WTC11 (cell line): ENCODE results near the gene NOTCH4. TPM values are rescaled to one million over a fixed set of nuclear protein-coding genes. Genes with fewer than 3 reads are reported as not detected.

Source experiments
- ATAC-seq: fragments of 200-7000 bp; cut with Tn5 transposase; 2 replicates; pipeline ENCODE4 v1.10.0; 2021; ENCODE audit warnings: mild to moderate bottlenecking, moderate library complexity
- CTCF ChIA-PET: fragments of 300-600 bp; sonication (Branson Sonifier 250); formaldehyde crosslinking; loops from one replicate; lab custom pipeline; 2021; ENCODE audit warnings: antibody characterized with exemption; lab: Charles Lee
- POLR2A ChIA-PET: fragments of 350-600 bp; sonication (Branson Sonifier 250); formaldehyde crosslinking; loops from one replicate; lab custom pipeline; 2021; ENCODE audit warnings: antibody characterized with exemption; lab: Charles Lee
- DNase-seq: peaks from one replicate; pipeline ENCODE4 v3.0.0; 2021; ENCODE audit warnings: low spot score
- H3K27ac Mint-ChIP-seq: 2 replicates; pipeline ENCODE4 v1.8.0; 2021; ENCODE audit warnings: mixed read lengths
- H3K27me3 Mint-ChIP-seq: 2 replicates; pipeline ENCODE4 v1.8.0; 2021; ENCODE audit warnings: low read depth, mild to moderate bottlenecking, moderate library complexity, mixed read lengths
- H3K36me3 Mint-ChIP-seq: 2 replicates; pipeline ENCODE4 v1.8.0; 2021; ENCODE audit warnings: mixed read lengths
- H3K4me1 Mint-ChIP-seq: 2 replicates; pipeline ENCODE4 v1.8.0; 2022; ENCODE audit warnings: mixed read lengths
- H3K4me3 Mint-ChIP-seq: 2 replicates; pipeline ENCODE4 v1.8.0; 2021; ENCODE audit warnings: mild to moderate bottlenecking, moderate library complexity, mixed read lengths
- H3K9me3 Mint-ChIP-seq: 2 replicates; pipeline ENCODE4 v1.8.0; 2021; ENCODE audit warnings: mixed read lengths
- ARID4B ChIP-seq: sonication (generic); formaldehyde crosslinking; IDR thresholded peaks from 2 replicates; pipeline ENCODE4 v1.8.0; 2023; ENCODE audit warnings: missing genetic modification reagents, mild to moderate bottlenecking, borderline replicate concordance
- CREB1 ChIP-seq: sonication (generic); formaldehyde crosslinking; IDR thresholded peaks from 2 replicates; pipeline ENCODE4 v1.8.0; 2023; ENCODE audit warnings: mild to moderate bottlenecking, missing genetic modification reagents
- CREM ChIP-seq: sonication (generic); formaldehyde crosslinking; IDR thresholded peaks from 2 replicates; pipeline ENCODE4 v1.8.1; 2022; ENCODE audit warnings: mild to moderate bottlenecking, missing genetic modification reagents, moderate library complexity
- ESRRA ChIP-seq: sonication (generic); formaldehyde crosslinking; IDR thresholded peaks from 2 replicates; pipeline ENCODE4 v1.8.1; 2022; ENCODE audit warnings: mild to moderate bottlenecking, missing genetic modification reagents, borderline replicate concordance
- FOXK1 ChIP-seq: sonication (generic); formaldehyde crosslinking; IDR thresholded peaks from 2 replicates; pipeline ENCODE4 v1.8.0; 2022; ENCODE audit warnings: mild to moderate bottlenecking, moderate library complexity, missing genetic modification reagents
- GABPB1 ChIP-seq: sonication (generic); formaldehyde crosslinking; IDR thresholded peaks from 2 replicates; pipeline ENCODE4 v1.8.1; 2023; ENCODE audit warnings: mild to moderate bottlenecking, missing genetic modification reagents
- MAX ChIP-seq: sonication (generic); formaldehyde crosslinking; IDR thresholded peaks from 2 replicates; pipeline ENCODE4 v1.8.0; 2022; ENCODE audit warnings: mild to moderate bottlenecking, missing genetic modification reagents
- MYBL2 ChIP-seq: sonication (generic); formaldehyde crosslinking; IDR thresholded peaks from 2 replicates; pipeline ENCODE4 v1.8.1; 2023; ENCODE audit warnings: mild to moderate bottlenecking, moderate library complexity, missing genetic modification reagents
- NFYB ChIP-seq: sonication (generic); formaldehyde crosslinking; conservative IDR thresholded peaks from 2 replicates; pipeline ENCODE4 v1.8.0; 2022; ENCODE audit warnings: low read depth, missing genetic modification reagents
- RELA ChIP-seq: sonication (generic); formaldehyde crosslinking; IDR thresholded peaks from 2 replicates; pipeline ENCODE4 v1.8.1; 2022; ENCODE audit warnings: missing genetic modification reagents, mild to moderate bottlenecking, borderline replicate concordance
- RORB ChIP-seq: fragments of 250-450 bp; sonication (Bioruptor Pico); IDR thresholded peaks from 2 replicates; pipeline ENCODE4 v1.9.0; 2021; ENCODE audit warnings: mild to moderate bottlenecking
- ZBTB21 ChIP-seq: sonication (generic); formaldehyde crosslinking; IDR thresholded peaks from 2 replicates; pipeline ENCODE4 v1.8.1; 2023; ENCODE audit warnings: mild to moderate bottlenecking, missing genetic modification reagents, borderline replicate concordance
- ZNF263 ChIP-seq: sonication (generic); formaldehyde crosslinking; IDR thresholded peaks from 2 replicates; pipeline ENCODE4 v1.8.1; 2022; ENCODE audit warnings: low read depth, mild to moderate bottlenecking, moderate library complexity, missing genetic modification reagents
- ZNF281 ChIP-seq: sonication (generic); formaldehyde crosslinking; IDR thresholded peaks from 2 replicates; pipeline ENCODE4 v1.8.0; 2023; ENCODE audit warnings: mild to moderate bottlenecking, missing genetic modification reagents
- ZNF317 ChIP-seq: sonication (generic); formaldehyde crosslinking; IDR thresholded peaks from 2 replicates; pipeline ENCODE4 v1.8.1; 2023; ENCODE audit warnings: low read depth, mild to moderate bottlenecking, moderate library complexity, missing genetic modification reagents, borderline replicate concordance
- ZNF423 ChIP-seq: fragments of 250-450 bp; sonication (Bioruptor Pico); IDR thresholded peaks from 2 replicates; pipeline ENCODE4 v2.1.2; 2022; ENCODE audit warnings: mild to moderate bottlenecking, moderate library complexity
- total RNA-seq: library from RNA; stranded (reverse); gene quantifications from 3 replicates; pipeline ENCODE4 v1.2.3, GENCODE V29; 2021
- TF ChIP-seq, protein P1 (sequence below): sonication (generic); formaldehyde crosslinking; conservative IDR thresholded peaks from 2 replicates; pipeline ENCODE4 v1.8.1; 2022; ENCODE audit warnings: mild to moderate bottlenecking, missing genetic modification reagents
- TF ChIP-seq, protein P2 (sequence below): fragments of 250-450 bp; sonication (Bioruptor Pico); IDR thresholded peaks from 2 replicates; pipeline ENCODE4 v2.1.2; 2022; ENCODE audit warnings: mild to moderate bottlenecking, moderate library complexity

The NOTCH4 gene
- total RNA-seq, 1 experiment from 2014 or later: 2.6 TPM

DNA sequence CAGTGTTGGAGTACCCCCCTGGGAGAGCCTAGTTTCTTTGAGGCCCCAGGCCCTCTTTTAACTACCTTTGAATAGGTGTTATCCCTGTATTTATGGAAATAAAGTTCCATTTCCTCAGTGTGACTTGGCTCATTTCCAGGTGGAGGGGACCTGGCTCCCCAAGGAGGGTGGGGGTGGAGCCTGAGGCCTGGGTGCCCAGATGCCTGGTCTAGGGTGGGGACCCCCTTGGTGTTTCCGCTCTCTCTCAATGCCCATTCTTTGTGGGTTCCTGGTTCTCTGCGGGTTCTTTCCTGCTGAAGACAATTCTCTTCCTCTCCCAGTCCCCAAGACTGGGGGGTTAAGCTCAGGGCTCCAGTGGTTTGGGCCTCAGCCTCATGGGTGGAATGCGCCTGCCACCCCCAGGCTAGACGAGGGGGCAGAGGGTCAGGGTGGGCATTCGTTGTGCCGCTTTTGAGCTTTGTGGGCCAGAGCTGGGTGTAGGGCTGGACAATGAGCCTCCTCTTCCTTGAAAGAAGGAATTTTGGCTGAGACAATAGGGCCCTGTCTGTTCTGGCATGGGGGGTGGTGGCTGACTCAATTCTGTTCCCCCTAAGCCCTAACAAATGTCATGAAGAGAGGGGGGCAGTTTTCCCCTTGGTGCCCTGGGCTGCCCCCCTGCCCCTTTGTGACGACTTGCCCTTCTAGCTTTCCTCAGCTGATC, 60.2 kb downstream of the NOTCH4 start:
- ATAC-seq: no peak
- H3K27me3 Mint-ChIP-seq: no peaks in the 10 kb centered on the region
- no peak for DNase-seq
- ChIA-PET POLR2A (no interaction called here), CTCF (interaction anchor here (0.6 to 5.1 kb wide), 6 partner anchors 9 to 1057 kb away, joined by 3 to 47 read pairs (median 8); partner anchors contain the start of genes ATF6B and FKBPL)
- peaks cover 21% of the 10 kb centered on the region for H3K36me3 Mint-ChIP-seq
- no peak overlapping the region; the same call in 1 of the 2 replicates for H3K27ac Mint-ChIP-seq
- TF ChIP-seq FOXK1 (CRISPR knock-in tag): no peak
- TF ChIP-seq RELA: no peak
- TF ChIP-seq NFYB (CRISPR knock-in tag): no peak
- TF ChIP-seq MYBL2: no peak
- no peak for TF ChIP-seq MAX (CRISPR knock-in tag)
- TF ChIP-seq, protein P1, sequence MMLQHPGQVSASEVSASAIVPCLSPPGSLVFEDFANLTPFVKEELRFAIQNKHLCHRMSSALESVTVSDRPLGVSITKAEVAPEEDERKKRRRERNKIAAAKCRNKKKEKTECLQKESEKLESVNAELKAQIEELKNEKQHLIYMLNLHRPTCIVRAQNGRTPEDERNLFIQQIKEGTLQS (CRISPR knock-in tag): no peak
- no peak for TF ChIP-seq ZNF281 (CRISPR knock-in tag)
- TF ChIP-seq, protein P2, sequence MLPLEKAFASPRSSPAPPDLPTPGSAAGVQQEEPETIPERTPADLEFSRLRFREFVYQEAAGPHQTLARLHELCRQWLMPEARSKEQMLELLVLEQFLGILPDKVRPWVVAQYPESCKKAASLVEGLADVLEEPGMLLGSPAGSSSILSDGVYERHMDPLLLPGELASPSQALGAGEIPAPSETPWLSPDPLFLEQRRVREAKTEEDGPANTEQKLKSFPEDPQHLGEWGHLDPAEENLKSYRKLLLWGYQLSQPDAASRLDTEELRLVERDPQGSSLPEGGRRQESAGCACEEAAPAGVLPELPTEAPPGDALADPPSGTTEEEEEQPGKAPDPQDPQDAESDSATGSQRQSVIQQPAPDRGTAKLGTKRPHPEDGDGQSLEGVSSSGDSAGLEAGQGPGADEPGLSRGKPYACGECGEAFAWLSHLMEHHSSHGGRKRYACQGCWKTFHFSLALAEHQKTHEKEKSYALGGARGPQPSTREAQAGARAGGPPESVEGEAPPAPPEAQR: no peak
- H3K9me3 Mint-ChIP-seq: no peaks in the 10 kb centered on the region
- no peak overlapping the region for H3K4me3 Mint-ChIP-seq
- H3K4me1 Mint-ChIP-seq: peaks cover 11% of the 10 kb centered on the region

DNA sequence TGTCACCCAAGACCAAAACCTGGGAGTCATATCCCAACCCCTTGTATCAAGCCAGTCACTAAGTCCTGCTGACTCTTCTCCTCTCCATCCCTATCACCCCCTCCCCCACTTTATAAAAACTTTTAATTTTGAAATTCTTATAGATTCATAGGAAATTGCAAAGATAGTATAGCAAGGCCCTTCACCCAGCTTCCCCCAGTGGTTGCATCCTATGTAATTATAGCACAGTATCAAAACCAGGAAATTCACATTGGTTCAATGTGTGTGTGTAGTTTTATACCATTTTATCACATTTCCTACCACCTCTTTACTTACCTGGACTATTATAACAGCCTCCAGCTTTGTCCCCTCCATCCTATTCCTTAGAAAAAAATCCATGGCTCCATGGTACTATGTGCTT, 65.8 kb downstream of the NOTCH4 start:
- DNase-seq (no peak), ATAC-seq (no peak)
- peaks cover 7% of the 10 kb centered on the region for H3K4me1 Mint-ChIP-seq
- H3K27ac Mint-ChIP-seq: no peak overlapping the region
- no peaks in the 10 kb centered on the region for H3K9me3 Mint-ChIP-seq
- CTCF ChIA-PET: interaction anchor here (1.4 kb wide), 1 partner anchor 9 kb away, joined by 3 read pairs; no protein-coding TSS in a partner anchor
- POLR2A ChIA-PET: no interaction called here
- peaks cover under 1% of the 10 kb centered on the region for H3K27me3 Mint-ChIP-seq
- peaks cover 34% of the 10 kb centered on the region for H3K36me3 Mint-ChIP-seq
- H3K4me3 Mint-ChIP-seq: no peak overlapping the region
- no peak for TF ChIP-seq ZNF317 (CRISPR knock-in tag)

- Mint-ChIP-seq H3K4me3 (no peak overlapping the region), H3K9me3 (no peaks in the 10 kb centered on the region), H3K4me1 (peaks cover 18% of the 10 kb centered on the region), H3K27ac (no peak overlapping the region), H3K36me3 (peaks cover 26% of the 10 kb centered on the region), H3K27me3 (peaks cover 12% of the 10 kb centered on the region)
- DNase-seq (no peak), ATAC-seq (no peak)
- POLR2A ChIA-PET: no interaction called here
- CTCF ChIA-PET: interaction anchor here (0.7 kb wide), 1 partner anchor 10 kb away, joined by 3 read pairs; no protein-coding TSS in a partner anchor
- TF ChIP-seq ZNF263: no peak
- TF ChIP-seq RELA: no peak
- TF ChIP-seq CREM: no peak
- no peak for TF ChIP-seq MAX (CRISPR knock-in tag)
- TF ChIP-seq RORB (CRISPR knock-in tag): no peak
- no peak for TF ChIP-seq ZNF317 (CRISPR knock-in tag)
- no peak for TF ChIP-seq CREB1 (CRISPR knock-in tag)
- TF ChIP-seq, protein P1 (CRISPR knock-in tag): no peak
- no peak for TF ChIP-seq ARID4B
- no peak for TF ChIP-seq GABPB1 (CRISPR knock-in tag)
- TF ChIP-seq ESRRA (CRISPR knock-in tag): no peak
- no peak for TF ChIP-seq ZNF423
- no peak for TF ChIP-seq ZBTB21 (CRISPR knock-in tag)
These were observed 67.0 kb downstream of the NOTCH4 start for GRCh38 chr6:32156891-32157290.
